ENCODE measurements around the gene ATAD2B. TPM values are rescaled to one million over a fixed set of nuclear protein-coding genes. Genes with fewer than 3 reads are reported as not detected.

The ATAD2B gene
- total and polyA plus RNA-seq, 2 of the 8 experiments (the other 6 are each of a cell fraction or from before 2014, with no cell fraction given) = 3.4 to 16.1 TPM

DNA sequence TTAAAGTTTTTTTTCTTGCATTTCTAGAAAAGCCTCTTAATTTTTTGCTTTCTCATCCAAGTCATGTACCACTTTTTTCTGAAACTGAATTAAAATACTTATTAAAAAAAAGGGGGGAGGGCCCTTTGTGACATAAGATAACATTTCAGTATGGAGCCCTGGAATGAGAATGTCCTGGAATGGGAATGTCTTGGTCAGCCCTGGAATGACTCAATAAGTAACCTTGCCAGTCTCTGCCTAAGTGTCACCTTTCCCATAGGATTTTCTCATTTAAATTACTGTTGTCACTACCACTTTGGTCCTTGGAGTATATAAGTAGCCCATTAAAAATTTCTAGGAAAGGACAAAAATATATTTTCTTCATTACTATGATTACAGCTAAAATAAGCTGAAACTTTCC lies 18.1 kb upstream of the ATAD2B start:
- ChIA-PET POLR2A (ENCODE audit: partially characterized antibody) (interaction anchor here (12.6 kb wide), 1 partner anchor 18 kb away, joined by 130 read pairs; the partner anchor contains the start of gene ATAD2B), CTCF (ENCODE audit: partially characterized antibody) (interaction anchor here (1.2 to 2.3 kb wide), 2 partner anchors 18 to 120 kb away, joined by 4 to 6 read pairs; partner anchors contain the start of gene ATAD2B)
- Histone ChIP-seq H3K23me2 (ENCODE audit: low read depth, low read length) (peaks cover 1% of the 10 kb centered on the region; the same call in 1 of the 2 replicates), H4K91ac (replicated peaks; ENCODE audit: insufficient read length, low read length) (no peak overlapping the region), H3K18ac (ENCODE audit: extremely low read depth, low read length) (no peak overlapping the region), H2BK15ac (ENCODE audit: low read length) (no peak overlapping the region), H2BK120ac (replicated peaks; ENCODE audit: low read depth, low read length) (no peak overlapping the region), H2BK12ac (ENCODE audit: low read depth, low read length) (no peak overlapping the region), H3K36me3 (ENCODE audit: control insufficient read depth in 2 of 4, insufficient read depth in 4 of 4, low read length in 3 of 4) (no peaks in the 10 kb centered on the region), H4K8ac (ENCODE audit: extremely low read depth, insufficient read depth, low read length) (no peak overlapping the region), H3K56ac (replicated peaks; ENCODE audit: insufficient read length, low read depth, low read length) (no peak overlapping the region), H3K79me2 (ENCODE audit: control insufficient read depth in 1 of 2, insufficient read depth in 2 of 2, low read length in 2 of 2) (peaks cover 0 to 71% of the 10 kb centered on the region in 2 experiments; a peak in 2 of 4 replicates), H4K5ac (ENCODE audit: insufficient read length, low read depth, low read length) (no peak overlapping the region), H2BK20ac (ENCODE audit: low read length) (no peak overlapping the region), H3K4ac (replicated peaks; ENCODE audit: insufficient read length, low read depth, low read length) (no peak overlapping the region), H3K4me3 (ENCODE audit: extremely low read depth in 1 of 4, insufficient read depth in 2 of 4, low read depth in 3 of 4, low read length in 4 of 4) (no peak overlapping the region), H3K27me3 (replicated peaks in 1 of 4; ENCODE audit: control insufficient read depth in 3 of 4, extremely low read depth in 1 of 4, insufficient read depth in 3 of 4, low read length in 3 of 4) (no peaks in the 10 kb centered on the region), H3K9ac (replicated peaks in 1 of 4; ENCODE audit: extremely low read depth in 1 of 4, low read depth in 3 of 4, low read length in 3 of 4) (no peak overlapping the region), H3K14ac (ENCODE audit: insufficient read length) (no peak overlapping the region), H3K4me1 (replicated peaks in 1 of 4; ENCODE audit: control insufficient read depth in 3 of 4, insufficient read depth in 4 of 4, low read length in 3 of 4) (peaks cover 0 to 3% (median 1%) of the 10 kb centered on the region in 4 experiments; a peak in 2 of 7 replicates), H3K9me3 (ENCODE audit: insufficient read depth in 2 of 2, low read depth in 1 of 2, low read length in 1 of 2) (no peaks in the 10 kb centered on the region), H2AK5ac (ENCODE audit: low read depth, low read length) (no peak overlapping the region), H3K79me1 (ENCODE audit: low read depth, low read length) (no peaks in the 10 kb centered on the region; the same call in 1 of the 2 replicates), H3K27ac (ENCODE audit: low read depth, low read length) (no peak overlapping the region), H2AFZ (ENCODE audit: low read length) (no peak overlapping the region), H2BK5ac (ENCODE audit: low read depth, low read length) (no peak overlapping the region), H4K20me1 (replicated peaks in 1 of 2; ENCODE audit: control insufficient read depth in 1 of 2, insufficient read depth in 2 of 2, low read length in 2 of 2) (peaks cover 3 to 6% of the 10 kb centered on the region in 2 experiments), H3K23ac (ENCODE audit: insufficient read length) (no peak overlapping the region), H3K4me2 (ENCODE audit: insufficient read depth in 1 of 2, low read depth in 2 of 2, low read length in 2 of 2) (no peak overlapping the region)
- FAIRE-seq = no peak
- no peak for DNase-seq (ENCODE audit: low read depth in 1 of 2, low spot score in 2 of 2)
- TF ChIP-seq CTBP2 (IDR thresholded peaks at IDR 0.05; ENCODE audit: borderline replicate concordance, insufficient read depth, insufficient read length, low read length) (no peak), SIRT6 (IDR thresholded peaks at IDR 0.05; ENCODE audit: low read length) (no peak), POU5F1 (IDR thresholded peaks at IDR 0.05; ENCODE audit: low read depth, low read length) (no peak), CREB1 (IDR thresholded peaks at IDR 0.05) (no peak), CBX5 (IDR thresholded peaks at IDR 0.05; ENCODE audit: low read depth, low read length) (no peak), MAFK (IDR thresholded peaks at IDR 0.05; ENCODE audit: low read depth, low read length) (no peak), PHF8 (conservative IDR thresholded peaks at IDR 0.05; ENCODE audit: low read depth, low read length) (no peak), TAF7 (optimal IDR thresholded peaks at IDR 0.05; ENCODE audit: borderline replicate concordance, low read depth, low read length) (no peak), TBP (IDR thresholded peaks at IDR 0.05; ENCODE audit: low read depth, low read length) (no peak), SIN3A (conservative IDR thresholded peaks at IDR 0.05 in 1 of 2, IDR thresholded peaks at IDR 0.05 in 1 of 2; ENCODE audit: low read depth in 1 of 2, low read length in 2 of 2) (no peak)
- TF ChIP-seq, protein P1, sequence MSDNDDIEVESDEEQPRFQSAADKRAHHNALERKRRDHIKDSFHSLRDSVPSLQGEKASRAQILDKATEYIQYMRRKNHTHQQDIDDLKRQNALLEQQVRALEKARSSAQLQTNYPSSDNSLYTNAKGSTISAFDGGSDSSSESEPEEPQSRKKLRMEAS (IDR thresholded peaks at IDR 0.05) = no peak
- TF ChIP-seq, protein P2, sequence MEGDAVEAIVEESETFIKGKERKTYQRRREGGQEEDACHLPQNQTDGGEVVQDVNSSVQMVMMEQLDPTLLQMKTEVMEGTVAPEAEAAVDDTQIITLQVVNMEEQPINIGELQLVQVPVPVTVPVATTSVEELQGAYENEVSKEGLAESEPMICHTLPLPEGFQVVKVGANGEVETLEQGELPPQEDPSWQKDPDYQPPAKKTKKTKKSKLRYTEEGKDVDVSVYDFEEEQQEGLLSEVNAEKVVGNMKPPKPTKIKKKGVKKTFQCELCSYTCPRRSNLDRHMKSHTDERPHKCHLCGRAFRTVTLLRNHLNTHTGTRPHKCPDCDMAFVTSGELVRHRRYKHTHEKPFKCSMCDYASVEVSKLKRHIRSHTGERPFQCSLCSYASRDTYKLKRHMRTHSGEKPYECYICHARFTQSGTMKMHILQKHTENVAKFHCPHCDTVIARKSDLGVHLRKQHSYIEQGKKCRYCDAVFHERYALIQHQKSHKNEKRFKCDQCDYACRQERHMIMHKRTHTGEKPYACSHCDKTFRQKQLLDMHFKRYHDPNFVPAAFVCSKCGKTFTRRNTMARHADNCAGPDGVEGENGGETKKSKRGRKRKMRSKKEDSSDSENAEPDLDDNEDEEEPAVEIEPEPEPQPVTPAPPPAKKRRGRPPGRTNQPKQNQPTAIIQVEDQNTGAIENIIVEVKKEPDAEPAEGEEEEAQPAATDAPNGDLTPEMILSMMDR (IDR thresholded peaks at IDR 0.05; ENCODE audit: control extremely low read depth in 1 of 3, insufficient read depth in 1 of 3, low read depth in 1 of 3, low read length in 3 of 3) = no peak

Data from H1 (cell line).